AG10803 (cell line): ENCODE measurements around the gene KRTAP2-1.

Experiments used
- DNase-seq: peaks from one replicate; pipeline ENCODE4 v3.0.0; 2010; ENCODE audit warnings: low read depth
- H3K4me3 ChIP-seq: 2 replicates; pipeline ENCODE4 v1.5.1; 2011; ENCODE audit warnings: mild to moderate bottlenecking, low read length, control low read depth
- TF ChIP-seq, protein P1 (sequence below): conservative IDR thresholded peaks from 2 replicates; pipeline ENCODE4 v1.5.1; 2011; ENCODE audit warnings: mild to moderate bottlenecking, low read length, control low read depth, inconsistent platforms

KRTAP2-1 gene

DNA sequence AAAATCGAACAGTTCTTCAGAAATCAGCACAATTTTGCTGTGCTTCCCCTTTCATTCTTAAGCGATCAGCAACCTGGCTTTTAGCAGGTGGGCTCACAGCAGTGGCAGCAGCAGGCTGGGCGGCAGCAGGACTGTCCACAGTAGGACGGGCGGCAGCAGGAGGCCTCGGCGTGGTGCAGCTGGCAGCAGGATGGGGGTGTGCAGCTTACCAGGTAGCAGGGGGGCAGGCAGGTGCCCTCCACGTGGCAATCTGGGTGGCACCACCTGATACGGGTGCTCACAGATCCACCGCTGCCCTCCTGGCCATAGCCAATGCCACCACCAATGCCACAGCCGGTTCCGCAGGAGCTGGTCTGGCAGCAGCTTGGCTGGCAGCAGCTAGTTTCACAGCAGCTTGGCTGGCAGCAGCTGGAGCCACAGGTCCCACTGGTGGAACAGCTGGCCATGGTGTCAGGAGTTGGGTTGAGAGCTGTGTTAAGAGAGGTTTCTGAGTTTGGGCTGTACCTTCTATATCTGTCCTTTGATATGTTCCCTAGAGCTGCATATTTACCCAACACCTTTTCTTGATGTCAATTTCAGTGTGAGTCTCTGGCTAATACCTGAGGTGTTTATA lies 17.4 kb downstream of the KRTAP2-1 start, which contains the start of gene KRTAP1-4:
Gene KRTAP1-4 (minus strand): TSS at position 563 of the 613 bp plus-strand sequence. CDS start 117 bp downstream, at position 446.
- DNase-seq = no peak
- TF ChIP-seq, protein P1, sequence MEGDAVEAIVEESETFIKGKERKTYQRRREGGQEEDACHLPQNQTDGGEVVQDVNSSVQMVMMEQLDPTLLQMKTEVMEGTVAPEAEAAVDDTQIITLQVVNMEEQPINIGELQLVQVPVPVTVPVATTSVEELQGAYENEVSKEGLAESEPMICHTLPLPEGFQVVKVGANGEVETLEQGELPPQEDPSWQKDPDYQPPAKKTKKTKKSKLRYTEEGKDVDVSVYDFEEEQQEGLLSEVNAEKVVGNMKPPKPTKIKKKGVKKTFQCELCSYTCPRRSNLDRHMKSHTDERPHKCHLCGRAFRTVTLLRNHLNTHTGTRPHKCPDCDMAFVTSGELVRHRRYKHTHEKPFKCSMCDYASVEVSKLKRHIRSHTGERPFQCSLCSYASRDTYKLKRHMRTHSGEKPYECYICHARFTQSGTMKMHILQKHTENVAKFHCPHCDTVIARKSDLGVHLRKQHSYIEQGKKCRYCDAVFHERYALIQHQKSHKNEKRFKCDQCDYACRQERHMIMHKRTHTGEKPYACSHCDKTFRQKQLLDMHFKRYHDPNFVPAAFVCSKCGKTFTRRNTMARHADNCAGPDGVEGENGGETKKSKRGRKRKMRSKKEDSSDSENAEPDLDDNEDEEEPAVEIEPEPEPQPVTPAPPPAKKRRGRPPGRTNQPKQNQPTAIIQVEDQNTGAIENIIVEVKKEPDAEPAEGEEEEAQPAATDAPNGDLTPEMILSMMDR = no peak
- no peak within 1 kb of the TSS for H3K4me3 ChIP-seq

DNA sequence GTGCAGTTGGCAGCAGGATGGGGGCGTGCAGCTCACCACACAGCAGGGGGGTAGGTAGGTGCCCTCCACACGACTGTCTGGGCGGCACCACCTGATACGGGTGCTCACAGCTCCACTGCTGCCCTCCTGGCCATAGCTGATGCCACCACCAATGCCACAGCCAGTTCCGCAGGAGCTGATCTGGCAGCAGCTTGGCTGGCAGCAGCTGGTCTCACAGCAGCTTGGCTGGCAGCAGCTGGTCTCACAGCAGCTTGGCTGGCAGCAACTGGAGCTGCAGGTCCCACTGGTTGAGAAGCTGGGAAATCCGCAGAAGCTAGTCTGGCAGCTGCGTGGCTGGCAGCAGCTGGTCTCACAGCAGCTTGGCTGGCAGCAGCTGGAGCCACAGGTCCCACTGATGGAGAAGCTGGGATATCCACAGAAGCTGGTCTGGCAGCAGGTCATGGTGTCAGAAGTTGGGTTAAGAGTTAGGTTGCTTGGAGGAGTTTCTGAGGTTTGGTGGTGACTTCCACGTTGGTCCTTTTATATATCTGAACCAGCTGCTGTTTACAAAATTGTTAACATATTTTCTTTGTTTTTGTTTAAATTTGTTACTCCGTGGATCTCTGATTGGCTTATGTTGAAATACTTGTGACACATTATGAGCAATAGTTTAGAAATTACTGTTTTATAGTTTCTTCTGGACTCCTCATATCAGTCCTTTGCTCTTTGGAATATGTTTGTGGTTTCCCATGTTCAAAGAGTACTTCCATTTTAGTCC lies 20.2 kb downstream of the KRTAP2-1 start, which contains the start of gene KRTAP1-5:
Gene KRTAP1-5 (minus strand): TSS at position 494 of the 757 bp plus-strand sequence. CDS start 53 bp downstream, at position 441.
- DNase-seq = peak; percentile 95
- H3K4me3 ChIP-seq = no peak within 1 kb of the TSS
- TF ChIP-seq, protein P1 = no peak

DNA sequence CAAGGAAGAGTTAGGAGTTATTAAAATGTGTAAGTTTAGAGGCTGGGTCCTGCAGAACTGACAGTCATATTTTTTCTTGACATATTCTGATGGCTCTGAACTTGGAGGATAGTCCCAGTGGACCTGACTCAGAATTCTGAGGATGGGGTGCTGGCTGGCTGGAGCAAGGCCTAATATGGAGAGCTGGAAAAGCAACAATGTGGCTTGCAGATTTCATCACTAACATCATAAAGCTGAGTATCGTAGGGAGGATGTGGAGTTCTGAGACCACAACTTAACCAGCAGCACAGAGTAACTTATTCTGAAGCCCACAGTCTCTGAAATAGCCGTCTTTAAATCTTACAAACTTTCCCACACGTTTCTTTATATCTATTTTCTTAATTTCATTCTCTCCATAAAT lies 22.4 kb downstream of the KRTAP2-1 start:
- DNase-seq = peak; percentile 63
- no peak overlapping the region for H3K4me3 ChIP-seq
- TF ChIP-seq, protein P1 = no peak

DNA sequence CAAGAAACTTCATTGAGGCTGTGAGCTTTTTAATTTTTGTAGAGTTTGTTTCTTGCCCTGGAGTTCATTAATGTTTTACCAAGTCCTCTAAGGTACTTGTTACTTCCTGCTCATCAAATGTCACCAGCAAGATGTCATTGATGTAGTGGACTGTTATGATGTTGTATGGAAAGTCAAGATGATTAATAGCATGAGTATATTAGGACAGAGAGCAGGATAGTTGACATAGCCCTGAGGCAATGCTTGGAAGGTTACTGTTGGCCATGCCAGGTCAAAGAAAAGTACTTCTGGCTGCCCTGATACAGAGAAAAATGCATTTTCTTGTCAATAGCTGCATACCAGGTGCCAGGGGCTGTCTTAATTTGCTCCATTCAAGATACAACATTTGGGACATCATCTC lies 26.8 kb downstream of the KRTAP2-1 start:
- DNase-seq = no peak
- H3K4me3 ChIP-seq = no peak overlapping the region
- TF ChIP-seq, protein P1 = no peak

DNA sequence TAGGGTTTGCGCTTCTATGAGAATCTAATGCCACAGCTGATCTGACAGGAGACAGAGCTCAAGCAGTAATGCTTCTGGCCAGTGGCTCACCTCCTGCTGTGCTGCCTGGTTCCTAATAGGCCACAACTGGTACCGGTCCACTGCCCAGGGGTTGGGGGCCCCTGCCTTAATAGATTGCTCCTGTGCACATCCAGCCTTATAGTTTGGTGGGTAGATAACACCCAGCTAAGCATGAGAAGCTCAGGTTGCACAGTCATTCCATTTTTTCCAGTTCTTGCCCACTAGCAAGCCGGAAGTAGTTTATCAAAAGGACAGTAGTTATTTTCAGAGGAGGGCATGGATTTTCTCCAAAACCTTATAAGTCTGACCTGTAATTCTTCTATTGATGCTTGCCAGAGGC lies 27.7 kb downstream of the KRTAP2-1 start:
- no peak for DNase-seq
- TF ChIP-seq, protein P1 = no peak
- H3K4me3 ChIP-seq = no peak overlapping the region

DNA sequence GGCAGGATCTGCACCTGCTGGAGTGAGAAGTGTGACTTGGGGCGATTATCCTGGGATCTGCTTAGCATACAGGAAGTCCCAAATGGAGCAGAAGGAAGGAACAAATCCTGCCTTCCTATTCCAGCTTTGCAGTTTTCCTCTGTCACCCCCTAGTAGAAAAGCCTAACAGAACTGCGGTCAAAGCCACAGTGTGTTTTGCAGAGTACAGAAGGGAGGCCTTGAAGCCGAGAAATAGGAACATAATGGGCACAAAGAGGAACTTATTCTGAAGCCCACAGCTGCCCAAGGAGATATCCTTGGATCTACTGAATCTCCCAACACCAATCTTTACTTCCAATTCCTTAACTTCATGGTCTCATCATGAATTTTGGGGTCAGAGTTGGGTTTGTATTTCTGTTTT lies 28.6 kb downstream of the KRTAP2-1 start:
- no peak for DNase-seq
- no peak overlapping the region for H3K4me3 ChIP-seq
- TF ChIP-seq, protein P1 = no peak

DNA sequence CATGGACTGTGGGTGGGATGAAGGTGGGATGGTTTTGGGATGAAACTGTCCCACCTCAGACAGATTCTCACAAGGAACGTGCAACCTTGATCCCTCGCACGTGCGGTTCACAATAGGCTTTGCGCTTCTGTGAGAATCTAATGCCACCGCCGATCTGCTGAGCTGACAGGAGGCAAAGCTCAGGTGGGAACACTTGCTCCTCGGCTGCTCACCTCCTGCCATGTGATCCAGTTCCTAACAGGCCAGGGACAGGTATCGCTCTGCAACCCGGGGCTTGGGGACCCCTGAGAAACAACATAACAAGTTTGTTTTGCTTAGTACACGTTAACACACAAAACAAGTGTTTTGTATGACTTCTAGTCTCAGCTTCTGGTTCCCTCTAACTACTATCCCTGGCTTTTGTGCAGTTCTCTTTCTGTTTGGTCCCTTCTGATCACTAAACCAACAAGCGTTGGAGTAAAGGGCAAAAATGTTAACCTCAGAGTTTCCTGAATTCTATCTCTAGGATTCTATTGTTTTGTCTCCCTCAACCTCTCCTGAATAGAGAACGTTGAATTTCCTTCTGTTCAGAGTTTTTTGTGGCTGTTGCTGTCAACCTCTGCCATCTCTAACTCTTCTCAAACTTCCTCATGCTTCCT lies 30.4 kb downstream of the KRTAP2-1 start:
- DNase-seq = no peak

More for the DNA sequence above, 30.4 kb downstream of the KRTAP2-1 start:
- TF ChIP-seq, protein P1 = no peak
- no peak overlapping the region for H3K4me3 ChIP-seq
